Activated T-cell treated with anti-CD3 and anti-CD28 coated beads for 4 hours (primary cell): ENCODE data around the gene SPOPL.
"Not testable (repeated sequence)": the region's sequence is repeated elsewhere in the genome, so short reads cannot be mapped to it uniquely, and the experiment has no call there.

Experiments used
- DNase-seq: peaks from one replicate; pipeline ENCODE4 v3.0.0-alpha.2; 2020

Gene SPOPL

GRCh38 chr2:138534791-138535190 is 33.2 kb downstream of the SPOPL start:
- no peak for DNase-seq

GRCh38 chr2:138536302-138536701 is 34.7 kb downstream of the SPOPL start:
- DNase-seq = no peak

- DNase-seq = no peak
These were observed 35.2 kb downstream of the SPOPL start for GRCh38 chr2:138536740-138537139.

GRCh38 chr2:138537170-138537915 is 35.8 kb downstream of the SPOPL start:
- DNase-seq = no peak

- DNase-seq = not testable (repeated sequence)
These were observed 42.6 kb downstream of the SPOPL start for GRCh38 chr2:138544206-138544605.

DNA sequence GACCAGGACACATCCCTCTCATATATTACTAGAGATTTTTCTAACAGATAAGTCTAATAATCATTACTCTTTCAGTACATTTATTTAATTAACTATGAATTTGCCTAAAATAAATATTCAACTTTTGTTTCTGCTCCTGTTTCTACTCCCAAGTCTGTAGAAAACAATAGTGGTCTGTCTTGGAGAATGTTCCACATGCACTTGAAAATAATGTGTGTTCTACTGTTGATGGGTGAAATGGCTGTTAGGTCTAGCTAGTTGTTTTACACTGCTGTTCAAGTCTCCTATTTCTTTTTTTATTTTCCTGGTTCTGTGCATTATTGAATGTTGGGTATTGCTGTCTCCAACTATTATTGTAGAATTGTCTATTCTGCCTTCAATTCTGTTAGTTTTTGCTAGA is 47.2 kb downstream of the SPOPL start:
- no peak for DNase-seq

- DNase-seq = no peak
These were observed 48.6 kb downstream of the SPOPL start for GRCh38 chr2:138550172-138550571.

DNA sequence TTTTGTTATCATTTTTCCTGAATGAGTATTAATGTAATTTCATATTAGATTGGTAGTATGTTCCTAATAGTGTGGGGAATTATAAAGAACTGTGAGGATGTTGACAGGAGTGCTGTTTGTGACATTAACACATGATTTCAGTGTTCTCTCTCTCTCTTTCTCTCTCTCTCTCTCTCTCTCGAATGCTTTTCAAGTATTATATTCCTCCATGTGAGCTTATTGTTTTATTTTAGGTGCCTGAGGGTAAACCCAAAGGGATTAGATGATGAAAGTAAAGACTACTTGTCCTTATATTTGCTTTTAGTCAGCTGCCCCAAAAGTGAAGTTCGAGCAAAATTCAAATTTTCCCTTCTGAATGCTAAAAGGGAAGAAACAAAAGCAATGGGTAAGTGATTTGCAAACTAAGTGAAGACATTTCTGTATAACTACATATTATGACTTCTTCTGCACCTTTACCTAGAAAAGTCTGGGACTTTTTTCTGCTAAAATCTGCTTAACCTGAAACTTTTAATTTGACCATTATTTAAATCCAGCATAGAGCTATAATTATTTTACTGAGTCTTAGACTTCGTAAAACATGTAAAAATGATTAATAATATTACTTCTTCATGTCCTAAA is 49.2 kb downstream of the SPOPL start:
- no peak for DNase-seq

DNA sequence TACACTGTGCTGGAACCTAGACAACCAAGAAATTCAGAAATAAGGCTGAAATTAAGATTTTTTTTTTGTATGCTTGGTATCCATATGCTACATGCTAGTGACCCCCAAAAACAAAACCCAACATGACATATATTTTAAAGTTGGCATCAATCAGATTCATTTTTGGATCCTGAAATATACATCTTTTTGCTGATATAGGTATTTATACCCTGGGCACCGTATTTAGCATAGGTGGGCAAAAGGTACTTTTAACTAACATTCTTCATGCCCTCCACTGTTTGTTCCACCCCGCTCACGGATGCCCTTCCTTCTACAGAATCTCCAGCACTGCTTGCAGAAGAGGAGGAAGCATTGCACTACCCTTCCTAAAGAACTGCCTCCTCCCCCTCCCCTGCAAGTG is 52.6 kb downstream of the SPOPL start:
- DNase-seq = no peak

DNA sequence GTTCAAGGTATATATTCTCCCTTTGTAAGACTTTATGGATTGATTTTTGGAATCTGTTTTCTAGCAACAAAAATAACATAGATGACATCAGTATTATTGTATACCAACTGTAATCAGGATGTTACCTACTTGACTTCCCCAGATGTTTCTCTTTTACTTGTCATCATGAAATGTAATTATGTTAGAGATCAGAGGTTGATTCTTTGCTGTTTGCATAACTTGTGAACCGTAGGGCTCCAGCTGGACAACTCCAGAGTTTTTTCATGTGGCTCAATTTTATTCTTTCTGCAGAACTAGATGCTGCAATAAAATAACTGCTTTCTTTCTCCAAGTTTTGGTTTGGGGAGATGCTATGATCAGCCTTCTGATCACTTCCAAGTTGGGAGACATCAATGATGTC is 58.1 kb downstream of the SPOPL start:
- DNase-seq = no peak

- no peak for DNase-seq
These were observed 63.1 kb downstream of the SPOPL start for GRCh38 chr2:138564586-138565229.

DNA sequence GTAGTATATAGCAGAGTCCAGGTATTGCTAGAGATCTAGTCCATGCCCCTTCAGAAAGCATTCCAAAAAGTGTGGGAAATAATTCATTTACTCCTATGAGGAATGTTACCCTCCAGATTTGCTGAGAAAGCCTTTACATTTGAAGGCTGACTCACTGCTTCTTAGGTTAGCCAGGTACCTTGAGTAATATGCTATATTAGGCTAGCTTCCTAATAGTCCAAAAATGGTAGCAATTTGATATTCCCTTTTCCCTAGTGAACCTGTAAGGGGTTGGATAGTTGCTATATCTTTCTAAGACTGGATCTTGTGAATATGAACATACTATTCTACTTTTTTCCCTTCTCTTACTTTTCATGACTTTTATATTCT is 63.6 kb downstream of the SPOPL start:
- DNase-seq = no peak

DNA sequence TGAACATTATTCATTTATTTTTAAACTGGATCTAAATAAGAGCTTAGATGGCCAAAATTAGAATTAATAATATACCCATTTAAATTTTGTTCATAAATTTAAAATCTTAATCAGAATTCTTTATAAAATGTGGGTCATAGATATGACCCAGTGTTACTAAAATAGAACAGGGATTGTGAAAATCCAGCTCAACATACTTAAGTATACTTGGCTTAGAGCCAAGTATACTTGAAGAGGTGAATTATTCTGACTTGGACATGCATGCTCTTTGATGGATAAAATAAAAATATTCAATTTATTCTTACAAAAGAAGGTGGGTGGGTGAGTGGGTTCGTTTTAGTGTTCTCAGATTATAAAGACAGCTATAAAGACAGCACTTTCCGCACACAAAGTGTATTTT is 70.7 kb downstream of the SPOPL start:
- DNase-seq = no peak

DNA sequence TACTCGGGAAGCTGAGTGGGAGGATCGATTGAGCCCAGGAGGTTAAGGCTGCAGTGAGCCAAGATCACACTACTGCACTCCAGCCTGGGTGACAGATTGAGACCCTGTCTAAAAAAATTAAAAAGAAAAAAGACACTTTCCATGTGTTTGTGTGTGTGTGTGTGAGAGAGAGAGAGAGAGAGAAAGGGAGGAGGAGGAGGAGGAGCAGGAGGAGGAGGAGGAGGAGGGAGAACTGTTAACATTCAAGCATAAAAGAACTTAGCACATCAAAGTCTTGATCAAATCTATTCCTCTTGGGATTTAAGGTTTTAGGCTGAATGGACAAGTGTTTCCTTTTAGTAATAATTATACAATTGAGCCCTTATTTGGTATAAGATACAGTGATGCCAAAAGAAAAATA is 75.5 kb downstream of the SPOPL start:
- DNase-seq = no peak

- DNase-seq = no peak
These were observed 78.0 kb downstream of the SPOPL start for GRCh38 chr2:138579556-138579955.

GRCh38 chr2:138581909-138582308 is 80.3 kb downstream of the SPOPL start:
- DNase-seq = no peak

- no peak for DNase-seq
These were observed 88.1 kb downstream of the SPOPL start for GRCh38 chr2:138589663-138590062.

DNA sequence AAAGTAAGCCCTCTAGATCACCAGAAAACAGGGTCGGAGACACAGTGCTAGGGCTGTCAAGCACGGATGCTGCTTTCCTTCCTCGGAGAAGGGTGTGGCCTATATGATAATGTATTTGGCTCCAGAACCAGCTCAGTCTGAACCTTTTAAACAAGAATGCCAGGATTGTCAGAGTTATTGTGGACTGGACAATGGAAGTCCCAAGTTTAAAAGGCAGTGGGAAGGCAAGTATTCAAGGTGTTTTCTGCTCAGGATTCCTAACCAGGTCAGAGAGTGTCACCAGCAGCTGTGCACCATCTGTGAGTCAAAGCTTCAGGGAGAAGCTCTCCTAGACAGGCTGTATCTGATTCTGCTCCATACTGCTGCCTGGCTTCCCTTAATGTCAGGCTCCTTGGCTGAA is 94.8 kb downstream of the SPOPL start:
- DNase-seq = no peak

- no peak for DNase-seq
These were observed 99.3 kb downstream of the SPOPL start for GRCh38 chr2:138600732-138601457.

DNA sequence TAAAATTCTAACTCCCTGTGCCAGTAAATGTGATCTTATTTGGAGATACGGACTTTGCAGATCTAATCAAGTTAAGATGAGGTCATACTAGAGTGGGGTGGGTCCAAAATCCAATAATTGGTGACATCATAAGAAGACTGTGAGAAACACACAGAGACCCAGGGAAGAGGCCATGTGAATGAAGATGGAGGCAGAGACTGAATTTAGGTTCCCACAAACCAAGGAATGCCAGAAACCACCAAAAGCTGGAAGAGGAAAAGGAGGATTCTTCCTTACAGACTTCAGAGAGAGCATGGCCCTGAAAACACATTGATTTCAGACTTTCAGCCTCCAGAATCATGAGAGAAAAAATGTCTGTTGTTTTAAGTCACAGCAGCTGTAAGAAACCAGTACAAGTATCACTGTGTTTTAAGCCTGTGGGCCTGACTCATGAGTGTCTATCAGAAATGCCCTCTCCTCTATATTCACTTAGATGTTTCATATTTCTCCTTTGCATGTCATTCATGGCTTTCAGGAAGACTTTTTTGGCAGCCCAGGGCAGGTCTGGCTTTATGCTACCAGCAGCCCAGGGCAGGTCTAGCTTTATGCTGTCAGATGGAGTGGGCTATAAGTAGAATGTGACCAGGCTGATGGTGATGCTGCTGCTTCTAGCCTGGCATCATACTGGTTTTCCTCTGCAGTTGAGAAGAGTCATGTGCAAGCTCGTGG is 100.0 kb downstream of the SPOPL start:
- DNase-seq = no peak

GRCh38 chr2:138602166-138602460 is 100.5 kb downstream of the SPOPL start:
- DNase-seq = no peak

GRCh38 chr2:138607746-138608145 is 106.2 kb downstream of the SPOPL start:
- no peak for DNase-seq

DNA sequence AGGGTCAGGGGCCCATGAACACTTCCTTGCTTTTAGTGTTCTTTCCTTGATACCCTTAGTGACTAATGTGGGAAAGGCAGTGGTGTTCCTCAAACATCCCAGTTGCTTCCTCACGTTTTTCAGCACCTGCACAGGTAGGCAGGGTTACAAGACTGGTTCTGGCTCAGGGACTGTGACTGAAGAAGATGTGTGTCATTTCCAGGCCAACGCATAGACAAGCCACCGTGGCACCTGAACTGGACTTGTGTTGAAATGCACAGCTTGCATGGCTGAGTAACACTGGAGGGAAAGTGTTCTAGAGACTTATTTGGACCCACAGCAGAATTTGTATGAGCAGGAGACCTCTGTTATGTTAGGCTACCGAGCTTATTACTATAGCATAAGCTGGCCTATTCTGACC is 107.9 kb downstream of the SPOPL start:
- DNase-seq = no peak
